HUES48 (cell line): ENCODE measurements around the gene RAB5B.

ENCODE experiments used
- H3K27ac ChIP-seq: one replicate; pipeline ENCODE4 v1.7.0; 2013; ENCODE audit warnings: low read depth, low read length, inconsistent platforms
- H3K27me3 ChIP-seq: 2 replicates; pipeline ENCODE4 v1.6.1; 2013; ENCODE audit warnings: mild to moderate bottlenecking, low read length; ENCODE audit not compliant: control insufficient read depth, insufficient read depth
- H3K36me3 ChIP-seq: 2 replicates; pipeline ENCODE4 v1.6.1; 2013; ENCODE audit warnings: low read length; ENCODE audit not compliant: control insufficient read depth, insufficient read depth
- H3K4me1 ChIP-seq: 2 replicates; pipeline ENCODE4 v1.6.1; 2013; ENCODE audit warnings: mild to moderate bottlenecking, low read length; ENCODE audit not compliant: control insufficient read depth, insufficient read depth
- H3K4me3 ChIP-seq: 2 replicates; pipeline ENCODE4 v1.5.1; 2013; ENCODE audit warnings: mild to moderate bottlenecking, low read depth, low read length
- H3K9ac ChIP-seq: 2 replicates; pipeline ENCODE4 v1.6.1; 2013; ENCODE audit warnings: mild to moderate bottlenecking, low read depth, low read length, moderate library complexity
- H3K9me3 ChIP-seq: 2 replicates; pipeline ENCODE4 v1.6.1; 2013; ENCODE audit warnings: low read length; ENCODE audit not compliant: control insufficient read depth, insufficient read depth

RAB5B gene

GRCh38 chr12:55931780-55932550 is 41.9 kb upstream of the RAB5B start:
- Histone ChIP-seq H3K4me3 (peak overlapping the region; percentile 60), H3K4me1 (peaks cover 17% of the 10 kb centered on the region), H3K27me3 (peaks cover 20% of the 10 kb centered on the region), H3K9ac (no peak overlapping the region), H3K9me3 (no peaks in the 10 kb centered on the region), H3K36me3 (no peaks in the 10 kb centered on the region), H3K27ac (no peak overlapping the region)

GRCh38 chr12:55932551-55932910 is 41.3 kb upstream of the RAB5B start:
- no peak overlapping the region for H3K27ac ChIP-seq
- no peak overlapping the region for H3K9ac ChIP-seq

DNA sequence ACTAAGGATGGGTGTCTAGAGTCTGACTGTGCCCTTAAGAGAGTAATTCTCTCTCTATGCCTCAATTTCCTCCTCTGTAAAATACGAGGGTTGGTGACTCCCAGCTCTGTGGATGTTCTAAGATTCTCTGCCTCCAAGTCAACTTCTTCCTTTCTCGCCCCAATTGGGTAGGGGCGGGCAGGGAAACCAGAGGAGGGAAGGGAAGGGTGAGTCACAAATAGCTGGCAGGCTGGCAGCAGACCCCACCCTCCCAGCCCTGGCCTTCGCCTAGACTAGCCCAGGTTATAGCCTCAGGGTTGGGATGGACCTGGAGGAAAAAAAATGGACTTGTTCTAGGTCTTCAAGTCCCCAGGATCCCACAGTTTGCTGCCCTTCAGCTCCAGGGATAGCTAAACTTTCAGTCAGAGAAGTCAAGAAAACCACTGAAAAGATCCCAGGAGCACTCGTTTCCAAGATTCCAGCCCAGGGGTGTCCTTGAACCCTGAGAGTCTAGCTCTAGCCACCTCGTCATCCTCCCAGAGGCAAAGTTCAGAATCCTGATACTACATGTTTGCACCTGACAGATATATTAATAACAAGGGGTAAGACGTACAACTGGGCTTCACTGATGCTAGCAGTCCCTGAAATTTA is 40.6 kb upstream of the RAB5B start:
- H3K27me3 ChIP-seq = peaks cover 20% of the 10 kb centered on the region
- no peaks in the 10 kb centered on the region for H3K36me3 ChIP-seq
- H3K4me1 ChIP-seq = peaks cover 17% of the 10 kb centered on the region
- no peak overlapping the region; the same call in 1 of the 2 replicates for H3K4me3 ChIP-seq
- H3K27ac ChIP-seq = no peak overlapping the region
- H3K9me3 ChIP-seq = no peaks in the 10 kb centered on the region
- no peak overlapping the region for H3K9ac ChIP-seq

More at GRCh38 chr12:55932551-55932910, 41.3 kb upstream of the RAB5B start:
- Histone ChIP-seq H3K4me1 (peaks cover 17% of the 10 kb centered on the region), H3K9me3 (no peaks in the 10 kb centered on the region), H3K27me3 (peaks cover 20% of the 10 kb centered on the region), H3K36me3 (no peaks in the 10 kb centered on the region), H3K4me3 (peak overlapping the region; percentile 60)

DNA sequence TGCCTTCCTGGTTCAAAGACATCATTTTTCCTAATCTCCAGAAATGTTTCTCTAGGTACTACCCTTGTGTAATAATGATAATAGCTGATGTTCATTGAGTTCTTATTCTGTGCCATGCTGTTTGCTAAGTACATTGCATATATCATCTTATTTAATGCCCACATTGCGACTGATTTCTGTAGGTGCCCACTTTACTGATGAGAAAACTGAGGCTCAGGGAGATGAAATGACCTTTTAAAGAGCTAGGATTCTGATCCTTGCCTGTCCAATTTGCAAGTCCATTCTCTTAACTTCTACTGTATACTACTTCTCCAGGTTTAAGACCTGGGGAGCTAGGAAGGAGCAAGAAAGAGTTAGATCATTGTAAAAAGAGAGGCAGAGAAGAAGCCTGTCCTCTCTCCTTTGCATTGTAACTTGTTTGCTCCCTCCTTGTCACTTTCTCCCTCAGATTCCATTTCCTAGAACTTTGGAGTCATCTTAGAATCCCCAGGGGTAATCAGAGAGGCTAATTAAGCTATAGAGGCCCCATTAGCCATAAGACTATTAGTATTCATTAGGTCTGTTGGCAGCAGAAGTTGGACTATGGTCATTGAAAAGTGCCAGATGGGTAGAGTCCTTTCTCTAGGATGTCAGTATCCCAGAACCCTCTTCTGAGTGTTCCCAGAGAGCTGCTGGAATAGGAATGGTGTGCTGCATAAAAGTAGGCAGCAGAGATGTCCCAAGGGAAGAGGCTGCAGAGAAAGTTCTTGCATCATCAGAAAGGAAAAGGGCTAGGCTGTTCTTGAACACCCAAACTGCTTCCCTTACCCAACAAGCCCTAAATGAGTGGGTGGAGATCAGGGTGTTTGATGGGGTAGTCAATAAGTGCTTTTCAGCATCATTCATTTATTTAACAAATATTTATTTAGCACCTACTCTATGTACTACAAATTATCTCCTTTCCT is 39.8 kb upstream of the RAB5B start:
- Histone ChIP-seq H3K4me1 (peaks cover 17% of the 10 kb centered on the region), H3K27ac (no peak overlapping the region), H3K4me3 (no peak overlapping the region), H3K27me3 (peaks cover 20% of the 10 kb centered on the region), H3K9ac (no peak overlapping the region), H3K9me3 (no peaks in the 10 kb centered on the region), H3K36me3 (no peaks in the 10 kb centered on the region)

- Histone ChIP-seq H3K27ac (no peak overlapping the region), H3K9ac (no peak overlapping the region), H3K4me3 (no peak overlapping the region), H3K27me3 (peaks cover 20% of the 10 kb centered on the region), H3K4me1 (peaks cover 18% of the 10 kb centered on the region), H3K9me3 (no peaks in the 10 kb centered on the region), H3K36me3 (no peaks in the 10 kb centered on the region)
Measured at GRCh38 chr12:55934773-55935172, 39.1 kb upstream of the RAB5B start.

DNA sequence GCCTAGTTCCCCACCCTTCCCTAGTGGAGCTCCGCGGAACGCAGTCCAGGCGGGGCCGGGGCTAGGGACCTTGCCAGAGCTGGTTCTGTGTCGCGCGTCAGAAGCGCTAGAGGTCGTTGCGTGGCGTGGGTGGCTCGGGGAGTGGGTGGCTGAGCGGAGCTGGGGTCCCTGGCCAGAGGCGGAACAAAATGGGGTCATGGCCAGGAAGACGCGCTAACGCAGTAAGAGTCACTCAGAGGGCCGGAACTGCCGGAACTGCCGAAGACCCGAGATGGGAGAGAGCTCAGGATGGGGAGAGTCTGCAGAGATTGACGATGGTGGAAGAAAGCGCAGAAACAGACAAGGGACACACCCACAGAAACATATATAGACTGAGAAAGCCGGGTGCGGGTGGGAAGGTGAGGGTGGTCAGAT is 38.1 kb upstream of the RAB5B start:
- peaks cover 20% of the 10 kb centered on the region for H3K27me3 ChIP-seq

GRCh38 chr12:55937981-55938380 is 35.9 kb upstream of the RAB5B start:
- peaks cover 9% of the 10 kb centered on the region for H3K27me3 ChIP-seq
- no peaks in the 10 kb centered on the region for H3K9me3 ChIP-seq
- H3K36me3 ChIP-seq = no peaks in the 10 kb centered on the region
- H3K4me1 ChIP-seq = peaks cover 5% of the 10 kb centered on the region
- no peak overlapping the region for H3K27ac ChIP-seq
- no peak overlapping the region for H3K4me3 ChIP-seq
- H3K9ac ChIP-seq = no peak overlapping the region

More for the DNA sequence above, 38.1 kb upstream of the RAB5B start:
- H3K27ac ChIP-seq = no peak overlapping the region
- H3K36me3 ChIP-seq = no peaks in the 10 kb centered on the region
- H3K9me3 ChIP-seq = no peaks in the 10 kb centered on the region
- peaks cover 18% of the 10 kb centered on the region for H3K4me1 ChIP-seq
- H3K4me3 ChIP-seq = no peak overlapping the region
- no peak overlapping the region for H3K9ac ChIP-seq

GRCh38 chr12:55938826-55939501 is 34.9 kb upstream of the RAB5B start:
- Histone ChIP-seq H3K27me3 (no peaks in the 10 kb centered on the region), H3K27ac (no peak overlapping the region), H3K9me3 (no peaks in the 10 kb centered on the region), H3K9ac (no peak overlapping the region), H3K4me1 (peaks cover 3% of the 10 kb centered on the region; the same call in 1 of the 2 replicates), H3K36me3 (no peaks in the 10 kb centered on the region), H3K4me3 (no peak overlapping the region)

GRCh38 chr12:55940065-55940732 is 33.7 kb upstream of the RAB5B start:
- H3K9ac ChIP-seq = no peak overlapping the region
- H3K36me3 ChIP-seq = no peaks in the 10 kb centered on the region
- H3K4me1 ChIP-seq = peaks cover 3% of the 10 kb centered on the region; the same call in 1 of the 2 replicates
- H3K9me3 ChIP-seq = no peaks in the 10 kb centered on the region
- no peak overlapping the region for H3K4me3 ChIP-seq
- no peaks in the 10 kb centered on the region for H3K27me3 ChIP-seq
- H3K27ac ChIP-seq = no peak overlapping the region

DNA sequence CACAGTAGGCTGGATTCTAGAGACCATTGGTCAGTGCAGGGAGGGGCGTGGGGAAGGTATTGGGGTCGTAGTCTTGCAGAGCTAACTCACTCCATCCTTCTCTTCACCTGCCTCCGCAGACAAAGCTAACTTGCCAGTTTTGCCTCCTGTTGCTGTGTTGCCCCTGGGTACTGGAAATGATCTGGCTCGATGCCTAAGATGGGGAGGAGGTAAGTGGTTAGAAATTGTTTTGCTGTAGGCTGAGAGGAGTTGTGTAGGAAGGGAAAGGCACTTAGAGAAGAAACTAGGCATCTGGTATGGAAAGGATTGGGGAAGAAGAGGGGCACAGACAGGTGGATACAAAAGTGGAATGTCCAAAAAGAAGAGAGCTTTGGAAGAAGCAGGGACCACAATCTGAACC is 31.8 kb upstream of the RAB5B start:
- no peaks in the 10 kb centered on the region for H3K9me3 ChIP-seq
- no peak overlapping the region for H3K4me3 ChIP-seq
- peaks cover 3% of the 10 kb centered on the region; the same call in 1 of the 2 replicates for H3K4me1 ChIP-seq
- no peak overlapping the region for H3K27ac ChIP-seq
- H3K27me3 ChIP-seq = no peaks in the 10 kb centered on the region
- no peaks in the 10 kb centered on the region for H3K36me3 ChIP-seq
- no peak overlapping the region for H3K9ac ChIP-seq
